Measurements from ENCODE around the gene CACNA1C.

CACNA1C gene

DNA sequence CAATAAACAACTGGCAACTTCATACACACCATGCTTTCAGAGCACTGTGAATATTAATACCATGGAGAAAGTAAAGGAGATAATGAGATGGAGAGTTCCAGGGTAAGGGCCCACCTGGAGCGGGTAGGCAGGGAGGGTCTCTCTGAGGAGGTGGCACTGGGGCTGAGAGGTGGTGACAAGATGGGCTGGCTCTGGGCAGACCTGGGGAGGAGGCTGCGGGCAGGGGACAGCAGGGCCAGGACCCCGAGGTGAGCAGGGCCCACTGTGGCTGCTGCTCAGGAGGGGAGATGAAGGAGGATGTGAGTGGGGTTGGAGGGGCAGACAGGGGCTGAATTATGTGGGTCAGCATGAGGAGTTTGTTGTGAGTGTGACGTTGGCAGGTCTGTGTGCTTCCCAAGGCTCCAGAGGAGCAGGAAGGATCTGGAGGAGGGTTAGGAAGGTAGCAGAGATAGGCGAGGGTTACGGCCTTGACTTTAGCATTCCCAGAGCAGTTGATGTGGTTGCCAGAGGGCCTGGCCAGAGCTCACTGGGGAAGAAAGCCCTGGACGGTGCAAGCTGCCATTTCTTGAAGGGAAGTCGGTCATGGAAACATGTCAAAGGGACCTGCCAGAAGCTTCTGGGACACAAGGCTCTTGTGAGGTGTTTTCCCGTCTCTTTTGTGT is 88.2 kb downstream of the CACNA1C start:
- TF ChIP-seq, protein P1, sequence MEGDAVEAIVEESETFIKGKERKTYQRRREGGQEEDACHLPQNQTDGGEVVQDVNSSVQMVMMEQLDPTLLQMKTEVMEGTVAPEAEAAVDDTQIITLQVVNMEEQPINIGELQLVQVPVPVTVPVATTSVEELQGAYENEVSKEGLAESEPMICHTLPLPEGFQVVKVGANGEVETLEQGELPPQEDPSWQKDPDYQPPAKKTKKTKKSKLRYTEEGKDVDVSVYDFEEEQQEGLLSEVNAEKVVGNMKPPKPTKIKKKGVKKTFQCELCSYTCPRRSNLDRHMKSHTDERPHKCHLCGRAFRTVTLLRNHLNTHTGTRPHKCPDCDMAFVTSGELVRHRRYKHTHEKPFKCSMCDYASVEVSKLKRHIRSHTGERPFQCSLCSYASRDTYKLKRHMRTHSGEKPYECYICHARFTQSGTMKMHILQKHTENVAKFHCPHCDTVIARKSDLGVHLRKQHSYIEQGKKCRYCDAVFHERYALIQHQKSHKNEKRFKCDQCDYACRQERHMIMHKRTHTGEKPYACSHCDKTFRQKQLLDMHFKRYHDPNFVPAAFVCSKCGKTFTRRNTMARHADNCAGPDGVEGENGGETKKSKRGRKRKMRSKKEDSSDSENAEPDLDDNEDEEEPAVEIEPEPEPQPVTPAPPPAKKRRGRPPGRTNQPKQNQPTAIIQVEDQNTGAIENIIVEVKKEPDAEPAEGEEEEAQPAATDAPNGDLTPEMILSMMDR (IDR thresholded peaks at IDR 0.05; ENCODE audit: poor library complexity, severe bottlenecking) = no peak

DNA sequence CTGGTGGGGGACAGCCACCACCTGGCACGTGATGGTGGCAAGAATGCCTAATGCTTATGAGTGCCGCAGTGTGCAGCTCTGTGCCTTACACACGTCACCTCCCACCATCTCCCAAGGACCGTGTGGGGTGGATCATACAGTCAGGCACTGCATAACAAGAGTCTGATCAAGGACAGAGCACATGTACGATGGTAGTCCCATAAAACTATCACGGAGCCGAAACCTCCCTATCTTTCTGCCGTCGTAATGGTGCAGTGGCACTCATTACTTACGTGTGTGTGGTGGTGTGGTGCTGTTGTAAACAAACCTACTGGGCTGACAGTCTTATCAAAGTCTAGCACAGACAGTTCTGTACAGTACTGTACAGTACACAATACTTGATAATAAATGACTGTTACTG is 89.3 kb downstream of the CACNA1C start:
- Histone ChIP-seq H3K9me3 (ENCODE audit: severe bottlenecking) (no peaks in the 10 kb centered on the region), H3K27me3 (ENCODE audit: insufficient read depth, poor library complexity, severe bottlenecking) (peaks cover 26% of the 10 kb centered on the region), H3K4me1 (ENCODE audit: insufficient read depth, poor library complexity, severe bottlenecking) (no peaks in the 10 kb centered on the region), H3K36me3 (ENCODE audit: low read depth) (no peaks in the 10 kb centered on the region), H3K4me3 (ENCODE audit: severe bottlenecking) (no peak overlapping the region), H3K27ac (ENCODE audit: poor library complexity, severe bottlenecking) (no peak overlapping the region)
- ATAC-seq (ENCODE audit: low read depth) (no peak), DNase-seq (ENCODE audit: low spot score) (no peak)
- TF ChIP-seq, protein P1 (IDR thresholded peaks at IDR 0.05; ENCODE audit: poor library complexity, severe bottlenecking) = no peak

More for the DNA sequence above, 88.2 kb downstream of the CACNA1C start:
- no peaks in the 10 kb centered on the region for H3K4me1 ChIP-seq (ENCODE audit: insufficient read depth, poor library complexity, severe bottlenecking)
- no peak for ATAC-seq (ENCODE audit: low read depth)
- no peak overlapping the region for H3K27ac ChIP-seq (ENCODE audit: poor library complexity, severe bottlenecking)
- H3K27me3 ChIP-seq (ENCODE audit: insufficient read depth, poor library complexity, severe bottlenecking) = peaks cover 17% of the 10 kb centered on the region
- H3K36me3 ChIP-seq (ENCODE audit: low read depth) = no peaks in the 10 kb centered on the region
- H3K4me3 ChIP-seq (ENCODE audit: severe bottlenecking) = no peak overlapping the region
- no peaks in the 10 kb centered on the region for H3K9me3 ChIP-seq (ENCODE audit: severe bottlenecking)
- DNase-seq (ENCODE audit: low spot score) = no peak

DNA sequence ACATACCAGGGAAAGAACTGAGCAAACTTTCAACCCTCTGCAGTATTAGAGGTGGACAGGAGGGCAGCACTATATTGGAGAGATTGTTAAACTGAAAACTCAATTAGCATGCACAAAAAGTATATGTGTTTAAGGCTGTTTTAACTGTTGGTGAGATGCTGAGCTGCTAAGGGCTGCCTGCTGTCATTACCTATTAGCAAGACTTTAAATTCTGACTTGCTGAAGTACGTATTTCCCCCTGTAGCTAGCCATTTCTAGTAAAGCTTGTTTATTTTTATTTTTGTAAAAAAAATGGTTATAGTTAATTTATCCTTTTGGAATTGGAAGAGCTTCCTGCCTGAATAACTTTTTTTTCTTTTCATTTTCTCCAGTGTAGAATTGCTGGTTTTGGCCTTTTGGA is 92.2 kb downstream of the CACNA1C start:
- Histone ChIP-seq H3K4me3 (ENCODE audit: severe bottlenecking) (no peak overlapping the region), H3K4me1 (ENCODE audit: insufficient read depth, poor library complexity, severe bottlenecking) (no peaks in the 10 kb centered on the region), H3K9me3 (ENCODE audit: severe bottlenecking) (no peaks in the 10 kb centered on the region), H3K27ac (ENCODE audit: poor library complexity, severe bottlenecking) (no peak overlapping the region), H3K36me3 (ENCODE audit: low read depth) (no peaks in the 10 kb centered on the region), H3K27me3 (ENCODE audit: insufficient read depth, poor library complexity, severe bottlenecking) (peaks cover 31% of the 10 kb centered on the region)
- TF ChIP-seq, protein P1 (IDR thresholded peaks at IDR 0.05; ENCODE audit: poor library complexity, severe bottlenecking) = no peak
- DNase-seq (ENCODE audit: low spot score) (no peak), ATAC-seq (ENCODE audit: low read depth) (no peak)

DNA sequence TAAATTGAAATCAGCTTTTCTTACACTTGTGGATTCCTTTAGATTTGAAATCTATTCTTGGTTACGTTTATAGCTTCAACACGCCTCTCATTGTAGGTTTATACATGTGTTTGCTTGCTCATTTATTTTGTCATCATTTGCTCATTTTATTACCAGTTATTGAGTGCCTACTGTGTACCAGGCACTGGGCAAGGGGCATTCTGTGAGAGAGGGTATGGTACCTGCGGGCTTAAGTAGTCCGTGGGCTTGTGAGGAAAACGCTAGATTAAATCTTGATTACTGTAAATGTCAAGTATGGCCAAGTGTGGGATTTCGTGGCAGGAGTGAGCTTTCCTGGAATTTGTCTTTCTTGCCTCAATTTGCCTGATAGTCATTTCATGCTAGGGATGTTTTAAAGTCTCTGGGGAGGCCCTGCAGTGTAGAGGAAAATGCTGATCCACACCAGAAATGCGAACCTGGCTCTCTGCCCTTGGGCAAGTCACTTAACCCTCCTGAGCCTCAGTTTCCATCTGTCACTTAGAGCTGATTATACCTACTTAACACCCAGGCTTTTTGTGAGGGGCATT is 92.7 kb downstream of the CACNA1C start:
- Histone ChIP-seq H3K36me3 (ENCODE audit: low read depth) (no peaks in the 10 kb centered on the region), H3K27ac (ENCODE audit: poor library complexity, severe bottlenecking) (no peak overlapping the region), H3K4me1 (ENCODE audit: insufficient read depth, poor library complexity, severe bottlenecking) (no peaks in the 10 kb centered on the region), H3K9me3 (ENCODE audit: severe bottlenecking) (no peaks in the 10 kb centered on the region), H3K4me3 (ENCODE audit: severe bottlenecking) (no peak overlapping the region), H3K27me3 (ENCODE audit: insufficient read depth, poor library complexity, severe bottlenecking) (peaks cover 31% of the 10 kb centered on the region)
- TF ChIP-seq, protein P1 (IDR thresholded peaks at IDR 0.05; ENCODE audit: poor library complexity, severe bottlenecking) = no peak
- ATAC-seq (ENCODE audit: low read depth) = no peak
- DNase-seq (ENCODE audit: low spot score) = no peak

DNA sequence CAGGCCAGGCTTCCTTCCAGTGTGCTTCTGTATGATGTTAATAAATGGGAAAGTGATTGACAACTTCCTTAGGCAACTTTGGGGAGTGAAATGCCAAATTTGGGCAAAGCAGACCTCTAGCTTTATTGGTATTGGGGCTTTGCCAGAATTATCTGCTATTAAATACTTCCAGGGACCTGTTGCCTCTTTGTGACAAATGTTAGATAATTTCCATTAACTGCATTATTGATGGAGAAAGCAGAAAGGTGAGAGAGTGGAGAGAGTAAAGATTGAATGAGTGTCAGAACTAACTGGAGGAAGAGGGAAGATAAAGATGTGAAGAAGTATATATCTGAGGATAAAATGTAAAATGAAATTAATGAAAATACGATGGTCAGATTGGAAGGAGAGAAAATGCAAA is 94.5 kb downstream of the CACNA1C start:
- ATAC-seq (ENCODE audit: low read depth) (no peak), DNase-seq (ENCODE audit: low spot score) (no peak)
- H3K27me3 ChIP-seq (ENCODE audit: insufficient read depth, poor library complexity, severe bottlenecking) = peaks cover 31% of the 10 kb centered on the region
- no peaks in the 10 kb centered on the region for H3K4me1 ChIP-seq (ENCODE audit: insufficient read depth, poor library complexity, severe bottlenecking)
- TF ChIP-seq, protein P1 (IDR thresholded peaks at IDR 0.05; ENCODE audit: poor library complexity, severe bottlenecking) = no peak
- H3K27ac ChIP-seq (ENCODE audit: poor library complexity, severe bottlenecking) = no peak overlapping the region
- no peaks in the 10 kb centered on the region for H3K9me3 ChIP-seq (ENCODE audit: severe bottlenecking)
- no peaks in the 10 kb centered on the region for H3K36me3 ChIP-seq (ENCODE audit: low read depth)
- no peak overlapping the region for H3K4me3 ChIP-seq (ENCODE audit: severe bottlenecking)

All from RWPE2 (cell line).